ENCODE results near the gene MCCD1. TPM values are rescaled to one million over a fixed set of nuclear protein-coding genes. Genes with fewer than 3 reads are reported as not detected.

Gene MCCD1
- not detected for total RNA-seq

GRCh38 chr6:31528821-31529328 lies at the start of gene MCCD1:
Gene MCCD1 (plus strand): TSS chr6:31528962. CDS start chr6:31529015, 53 bp downstream.
- intact Hi-C loops (cut with micrococcal nuclease), result no loop called here

GRCh38 chr6:31479151-31479932 lies 49.4 kb upstream of the MCCD1 start:
- Mint-ChIP-seq H3K4me3 (no peak overlapping the region), H3K9me3 (no peaks in the 10 kb centered on the region), H3K27me3 (no peaks in the 10 kb centered on the region), H3K36me3 (ENCODE audit: low read depth) (peaks cover under 1% of the 10 kb centered on the region), H3K27ac (no peak overlapping the region), H3K4me1 (ENCODE audit: low read depth) (peaks cover 15% of the 10 kb centered on the region)
- ATAC-seq (no peak), DNase-seq (no peak)
- intact Hi-C loops (cut with micrococcal nuclease), result no loop called here
- CTCF ChIA-PET, result interaction anchor here (2.3 kb wide), 1 partner anchor 13 kb away, joined by 11 read pairs; no protein-coding TSS in a partner anchor
- no peak for TF ChIP-seq CTCF (IDR thresholded peaks at IDR 0.05)
- POLR2A ChIA-PET, result interaction anchor here (1.1 to 2.0 kb wide), 3 partner anchors 8 to 18 kb away, joined by 4 to 5 read pairs (median 5); no protein-coding TSS in a partner anchor

More at GRCh38 chr6:31528821-31529328, at the start of gene MCCD1:
- H3K27me3 Mint-ChIP-seq, result no peaks in the 10 kb centered on the region
- no peak for TF ChIP-seq CTCF (IDR thresholded peaks at IDR 0.05)
- CTCF ChIA-PET, result interaction anchor here (0.6 to 1.0 kb wide), 3 partner anchors 31 to 86 kb away, joined by 3 to 4 read pairs (median 3); partner anchors contain the start of gene MICB
- no peak within 1 kb of the TSS for H3K4me3 Mint-ChIP-seq
- peaks cover 10% of the 10 kb centered on the region for H3K4me1 Mint-ChIP-seq (ENCODE audit: low read depth)
- peaks cover 37% of the 10 kb centered on the region for H3K36me3 Mint-ChIP-seq (ENCODE audit: low read depth)
- H3K9me3 Mint-ChIP-seq, result no peaks in the 10 kb centered on the region
- DNase-seq (no peak), ATAC-seq (peak; percentile 13)
- peak within 1 kb of the TSS; percentile 15 for H3K27ac Mint-ChIP-seq
- POLR2A ChIA-PET, result interaction anchor here (0.6 to 2.6 kb wide), 8 partner anchors 10 to 298 kb away, joined by 3 to 21 read pairs (median 6); partner anchors contain the start of genes DDX39B and MICB

GRCh38 chr6:31479933-31480535 lies 48.7 kb upstream of the MCCD1 start:
- POLR2A ChIA-PET, result interaction anchor here (0.6 to 2.0 kb wide), 4 partner anchors 9 to 79 kb away, joined by 3 to 5 read pairs (median 4); no protein-coding TSS in a partner anchor
- peaks cover 8% of the 10 kb centered on the region for H3K4me1 Mint-ChIP-seq (ENCODE audit: low read depth)
- DNase-seq (no peak), ATAC-seq (no peak)
- CTCF ChIA-PET, result interaction anchor here (0.7 to 2.3 kb wide), 3 partner anchors 13 to 38 kb away, joined by 3 to 11 read pairs (median 3); no protein-coding TSS in a partner anchor
- H3K4me3 Mint-ChIP-seq, result no peak overlapping the region
- intact Hi-C loops (cut with micrococcal nuclease), result no loop called here
- H3K36me3 Mint-ChIP-seq (ENCODE audit: low read depth), result no peaks in the 10 kb centered on the region
- no peak overlapping the region for H3K27ac Mint-ChIP-seq
- no peak for TF ChIP-seq CTCF (IDR thresholded peaks at IDR 0.05)
- H3K9me3 Mint-ChIP-seq, result no peaks in the 10 kb centered on the region
- H3K27me3 Mint-ChIP-seq, result no peaks in the 10 kb centered on the region

GRCh38 chr6:31480574-31480973 lies 48.2 kb upstream of the MCCD1 start:
- no peak for ATAC-seq
- Mint-ChIP-seq H3K9me3 (no peaks in the 10 kb centered on the region), H3K27ac (no peak overlapping the region), H3K27me3 (no peaks in the 10 kb centered on the region), H3K4me3 (no peak overlapping the region), H3K36me3 (ENCODE audit: low read depth) (no peaks in the 10 kb centered on the region), H3K4me1 (ENCODE audit: low read depth) (peaks cover 3% of the 10 kb centered on the region)
- no peak for DNase-seq
- ChIA-PET CTCF (interaction anchor here (0.7 to 1.5 kb wide), 3 partner anchors 12 to 83 kb away, joined by 3 to 4 read pairs (median 3); no protein-coding TSS in a partner anchor), POLR2A (interaction anchor here (0.5 to 2.0 kb wide), 6 partner anchors 9 to 255 kb away, joined by 3 to 5 read pairs (median 4); no protein-coding TSS in a partner anchor)
- intact Hi-C loops (cut with micrococcal nuclease), result no loop called here
- no peak for TF ChIP-seq CTCF (IDR thresholded peaks at IDR 0.05)
